GM18502 (cell line): ENCODE data around the gene DTNA.

Experiments
- ATAC-seq: cut with Tn5 transposase; IDR thresholded peaks from one replicate; pipeline ENCODE4 v1.9.1; 2021; ENCODE audit warnings: mild to moderate bottlenecking; ENCODE audit not compliant: unreplicated experiment, poor library complexity

The DTNA gene

DNA sequence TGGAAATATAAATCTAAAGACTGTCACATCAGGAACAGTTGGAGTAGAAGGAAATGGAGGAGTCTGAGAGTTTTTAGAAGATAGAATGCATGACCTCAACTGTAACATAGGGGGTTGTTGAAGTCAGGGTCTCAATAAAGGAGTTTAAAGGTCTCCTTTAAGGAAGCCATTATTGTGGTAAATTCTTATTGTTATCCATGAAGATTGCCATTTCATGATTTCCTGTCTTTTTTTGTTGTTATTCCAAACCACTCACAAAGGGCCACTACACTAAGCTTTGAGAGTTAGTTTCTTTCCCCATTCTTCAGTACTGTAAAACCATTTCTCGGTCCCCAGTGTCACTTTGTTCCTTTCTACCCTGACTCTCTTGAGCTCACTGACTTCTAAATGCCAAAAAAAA is 134.0 kb downstream of the DTNA start:
- no peak for ATAC-seq

DNA sequence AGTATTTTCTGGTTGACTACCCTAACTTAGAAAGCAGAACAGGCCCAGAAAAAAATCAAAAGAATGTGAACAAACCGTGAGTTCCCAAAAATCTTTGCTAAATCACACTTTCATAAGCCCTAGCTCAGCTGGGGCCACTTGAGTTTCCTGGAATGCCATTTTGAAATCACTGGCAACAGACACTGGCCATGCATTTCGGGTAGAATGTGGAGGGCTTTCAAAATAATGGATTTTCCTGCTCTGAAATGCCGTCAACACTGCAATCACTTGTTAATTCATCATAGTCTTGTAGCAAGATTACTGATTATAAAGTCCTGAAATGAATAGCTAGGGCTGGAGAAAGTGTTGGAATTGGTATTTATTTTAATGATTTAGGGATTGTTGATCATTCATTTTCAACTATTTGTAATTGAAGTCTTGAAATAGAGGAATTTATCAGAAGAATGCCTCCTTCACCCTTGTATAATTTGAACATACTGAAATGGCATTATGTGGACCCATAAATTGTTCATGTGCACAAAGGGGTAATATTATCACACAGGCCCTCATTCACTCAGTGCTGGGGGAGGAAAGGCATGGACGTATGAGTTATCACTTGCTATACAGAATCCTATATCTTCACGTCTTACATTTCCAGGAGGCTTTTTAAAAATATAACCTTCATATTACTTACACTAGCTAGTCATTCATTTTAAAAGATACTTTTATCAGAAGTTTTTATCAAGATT is 134.8 kb downstream of the DTNA start:
- no peak for ATAC-seq

DNA sequence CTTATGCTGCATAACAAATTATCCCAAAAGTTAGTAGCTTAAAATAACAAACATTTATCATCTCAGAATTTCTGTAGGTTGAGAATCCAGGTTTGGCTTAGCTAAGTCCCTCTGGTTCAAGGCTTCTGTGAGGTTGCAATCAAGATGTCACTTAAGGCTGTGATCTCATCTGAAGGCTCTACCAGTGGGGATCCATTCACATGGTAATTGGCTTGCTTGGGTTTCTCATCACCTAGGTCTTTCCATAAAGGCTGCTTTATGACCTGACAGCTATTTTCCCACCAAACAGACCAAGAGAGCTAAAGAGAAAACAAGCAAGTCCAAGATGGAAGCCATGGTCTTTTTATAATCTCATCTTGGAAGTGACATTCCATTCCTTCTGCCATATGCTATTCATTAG is 137.3 kb downstream of the DTNA start:
- no peak for ATAC-seq

DNA sequence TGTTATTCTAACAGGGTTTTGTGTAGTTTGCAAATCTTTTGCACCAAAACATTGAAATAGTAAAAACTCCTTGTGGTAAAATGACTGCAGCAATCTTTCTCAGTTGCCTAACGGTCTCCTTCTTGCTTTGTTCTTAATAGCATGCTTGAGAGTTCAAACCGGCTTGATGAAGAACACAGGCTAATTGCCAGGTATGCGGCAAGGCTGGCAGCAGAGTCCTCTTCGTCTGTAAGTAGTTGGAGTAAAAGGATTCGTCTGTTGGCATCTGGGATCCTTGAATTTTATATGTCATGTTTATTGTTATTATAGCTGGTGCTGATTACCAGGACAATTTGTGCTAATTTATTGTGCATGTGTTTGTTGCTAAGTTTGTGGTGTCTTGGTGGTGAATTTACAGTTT is 138.1 kb downstream of the DTNA start:
- no peak for ATAC-seq

DNA sequence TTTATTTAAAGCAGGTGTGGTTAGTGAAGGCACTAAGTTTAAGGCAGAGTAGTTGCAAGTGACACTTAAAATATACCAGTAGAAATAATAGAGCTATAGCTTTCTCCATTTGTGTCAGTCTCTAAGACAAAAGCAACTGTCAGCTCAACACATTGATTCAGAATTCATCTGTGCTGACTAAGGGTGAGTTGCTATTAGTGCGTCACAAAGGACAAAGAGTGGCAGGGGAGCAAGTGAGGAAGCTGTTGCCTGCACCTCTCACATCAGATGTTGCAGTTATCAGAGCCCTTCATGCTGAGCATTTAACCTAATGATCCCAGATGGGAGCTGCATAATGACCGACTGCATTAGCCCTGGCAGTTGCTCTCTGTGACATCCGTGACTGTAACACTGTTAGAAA is 138.6 kb downstream of the DTNA start:
- no peak for ATAC-seq

DNA sequence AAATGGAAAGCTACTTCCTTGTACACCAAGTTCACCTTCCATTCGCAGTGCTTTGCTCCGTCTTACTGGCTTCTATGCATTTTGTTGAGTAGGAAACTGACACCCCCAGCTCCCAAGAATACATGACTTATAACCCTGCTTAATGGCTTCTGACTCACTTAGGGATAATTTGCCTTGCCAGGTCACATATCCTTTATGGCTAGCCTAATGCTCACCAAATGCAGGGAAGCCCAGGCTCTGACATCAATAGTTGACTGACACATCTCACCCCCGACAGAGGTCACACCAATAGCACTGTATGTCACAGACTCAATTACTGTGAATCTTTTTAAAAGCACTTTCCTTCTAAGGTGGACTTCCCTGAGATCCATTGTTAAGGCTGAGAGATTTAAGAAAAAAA is 147.2 kb downstream of the DTNA start:
- ATAC-seq: no peak

DNA sequence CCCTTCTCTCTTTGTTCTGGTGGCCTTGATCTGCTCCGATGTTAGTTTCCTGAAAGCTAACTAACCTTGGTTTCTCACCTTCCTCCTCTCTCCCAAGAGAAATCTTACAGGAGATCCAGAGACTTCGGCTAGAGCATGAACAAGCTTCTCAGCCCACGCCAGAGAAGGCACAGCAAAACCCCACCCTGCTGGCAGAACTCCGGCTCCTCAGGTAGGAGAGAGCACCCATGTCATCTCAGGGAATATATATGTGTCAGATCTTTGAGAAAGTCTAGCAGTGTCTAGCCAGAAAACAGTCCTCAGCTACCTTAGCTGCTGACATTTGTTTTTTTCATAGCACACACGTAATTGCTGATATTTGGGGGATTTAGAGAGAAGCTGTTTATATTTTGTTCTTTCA is 148.1 kb downstream of the DTNA start:
- ATAC-seq: no peak

DNA sequence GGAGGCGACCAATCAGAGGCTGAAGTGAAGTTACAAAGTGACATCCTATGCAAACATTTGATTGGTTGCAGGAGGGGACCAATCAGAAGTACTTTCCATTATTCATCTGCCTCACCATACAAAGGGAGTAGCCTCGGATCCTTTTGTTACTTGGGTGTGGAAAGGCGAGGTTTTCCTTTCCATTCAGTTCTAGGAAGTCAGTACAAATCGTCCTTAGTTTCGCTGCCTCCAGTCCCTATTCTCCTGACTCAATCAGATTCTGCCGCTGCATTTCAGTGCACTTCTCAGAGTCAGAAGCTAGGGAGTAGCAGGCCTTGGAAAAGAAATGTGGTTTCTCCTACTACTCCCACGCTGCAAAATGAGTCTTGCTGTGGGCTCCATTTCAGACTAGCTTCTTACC is 149.4 kb downstream of the DTNA start:
- no peak for ATAC-seq

DNA sequence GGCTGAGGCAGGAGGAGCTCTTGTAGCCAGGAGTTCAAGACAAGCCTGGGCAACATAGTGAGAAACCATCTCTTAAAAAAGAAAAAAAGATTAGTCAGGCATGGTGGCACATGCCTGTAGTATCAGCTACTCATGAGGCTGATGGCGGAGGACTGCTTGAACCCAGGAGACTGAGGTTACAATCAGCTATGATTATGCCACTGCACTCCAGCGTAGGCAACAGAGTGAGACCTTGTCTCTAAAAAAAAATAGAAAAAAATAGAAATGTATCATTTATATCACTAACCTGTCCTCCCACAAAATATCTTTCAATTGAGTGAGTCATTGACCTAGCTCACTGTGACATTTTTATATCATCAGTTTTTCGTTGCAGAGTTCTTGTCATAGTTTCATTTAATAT is 152.5 kb downstream of the DTNA start:
- ATAC-seq: no peak

DNA sequence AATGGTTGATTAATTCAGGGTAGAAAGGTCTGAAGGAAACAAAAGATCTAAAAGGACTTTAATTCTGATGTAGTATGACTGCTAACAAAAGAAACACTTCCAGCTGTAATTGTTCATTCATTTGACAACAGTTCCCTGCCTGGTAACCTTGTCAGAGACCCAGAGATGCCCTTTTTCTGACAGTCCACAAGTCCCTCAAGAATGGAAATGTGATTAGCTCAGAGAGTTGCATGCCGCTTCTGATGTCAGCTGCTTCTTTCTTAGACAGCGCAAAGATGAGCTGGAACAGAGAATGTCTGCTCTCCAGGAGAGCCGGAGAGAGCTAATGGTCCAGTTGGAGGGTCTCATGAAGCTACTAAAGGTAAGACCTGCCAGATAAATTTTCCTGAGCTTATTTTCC is 153.6 kb downstream of the DTNA start:
- ATAC-seq: no peak

DNA sequence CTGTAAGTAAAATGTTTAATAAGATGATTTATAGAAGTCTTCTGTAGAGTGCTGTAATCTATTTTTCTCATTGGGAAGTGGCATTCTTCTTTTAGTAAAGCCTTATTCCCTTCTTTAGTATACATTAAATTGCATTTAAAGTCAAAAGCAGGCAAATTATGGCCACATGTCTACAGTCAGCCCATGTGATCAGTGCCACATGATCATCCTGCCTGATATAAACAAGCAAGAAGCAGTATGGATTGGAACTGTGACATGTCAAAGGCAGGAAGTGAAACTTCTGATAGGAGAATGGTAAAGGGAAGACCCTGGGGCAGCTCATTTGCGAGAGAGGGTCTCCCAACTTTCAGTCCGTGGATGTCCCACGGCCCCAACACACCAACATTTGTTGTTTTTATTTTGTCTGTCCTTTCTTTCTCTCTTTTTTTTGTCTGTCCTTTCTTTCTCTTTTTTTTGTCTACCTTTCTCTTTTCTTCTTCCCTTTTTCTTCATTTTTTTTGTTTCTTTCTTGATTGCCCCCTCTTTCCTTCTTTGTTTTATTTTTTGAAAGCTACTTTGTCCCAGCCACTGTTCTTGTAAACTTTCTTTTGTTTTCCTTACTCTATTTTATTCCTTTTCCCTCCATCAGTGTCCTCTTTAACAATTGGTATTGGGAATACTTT is 154.9 kb downstream of the DTNA start:
- ATAC-seq: no peak

DNA sequence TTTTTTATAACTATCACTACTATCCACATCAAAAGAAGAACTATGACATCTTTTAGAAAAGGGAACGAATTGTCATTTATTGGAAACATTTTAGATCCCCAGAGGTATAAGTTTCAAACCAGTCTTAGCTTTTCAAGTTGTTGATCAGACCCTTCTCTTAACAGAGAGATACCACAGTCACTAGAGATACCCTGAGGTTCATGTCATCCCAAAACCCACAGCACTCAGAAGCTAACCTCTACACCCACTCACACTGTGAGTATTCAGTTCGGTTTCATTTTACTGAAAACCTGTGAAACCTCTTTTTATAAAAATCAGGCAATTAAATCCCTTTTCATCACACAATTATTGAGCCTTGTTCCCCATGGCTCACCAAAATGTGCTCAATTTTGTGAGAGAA is 156.2 kb downstream of the DTNA start:
- ATAC-seq: no peak

DNA sequence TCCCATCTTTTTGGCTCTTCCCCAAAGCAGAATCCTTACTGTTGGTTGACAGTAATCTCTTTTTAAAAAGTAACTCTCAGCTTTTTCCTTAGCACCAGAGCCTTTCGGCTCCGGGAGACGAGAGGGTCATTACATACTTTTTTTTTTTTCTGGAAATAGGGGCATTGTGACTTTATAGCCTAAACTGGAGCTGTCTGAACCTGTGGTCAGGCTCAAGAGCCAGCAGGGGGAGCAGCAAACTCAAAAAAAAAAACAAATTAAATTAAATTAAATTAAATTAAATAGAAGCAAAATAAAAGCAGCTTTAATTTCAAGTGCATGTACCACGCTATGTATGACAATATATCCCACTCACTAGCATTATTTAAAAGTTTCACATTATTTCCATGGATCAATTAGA is 156.6 kb downstream of the DTNA start:
- ATAC-seq: no peak

DNA sequence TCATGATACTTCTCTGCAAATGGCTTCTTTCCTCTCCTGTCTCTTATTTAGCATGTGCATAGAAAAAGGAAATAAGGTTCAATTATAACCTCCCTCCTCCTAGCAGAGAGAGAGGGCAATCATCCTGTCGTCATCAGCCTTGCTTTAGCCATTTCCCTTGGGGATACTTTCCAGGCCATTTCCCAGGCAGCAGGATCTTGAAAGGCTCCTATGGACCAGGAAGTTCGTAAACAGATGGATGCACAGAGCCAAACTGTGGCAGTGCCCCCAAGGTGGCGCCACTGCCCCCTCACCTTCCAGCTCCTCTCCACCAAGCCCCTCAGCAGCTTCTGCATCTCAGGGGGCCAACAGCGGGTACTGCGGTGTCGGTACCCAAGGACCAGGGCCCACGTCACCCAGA is 157.4 kb downstream of the DTNA start:
- ATAC-seq: no peak

DNA sequence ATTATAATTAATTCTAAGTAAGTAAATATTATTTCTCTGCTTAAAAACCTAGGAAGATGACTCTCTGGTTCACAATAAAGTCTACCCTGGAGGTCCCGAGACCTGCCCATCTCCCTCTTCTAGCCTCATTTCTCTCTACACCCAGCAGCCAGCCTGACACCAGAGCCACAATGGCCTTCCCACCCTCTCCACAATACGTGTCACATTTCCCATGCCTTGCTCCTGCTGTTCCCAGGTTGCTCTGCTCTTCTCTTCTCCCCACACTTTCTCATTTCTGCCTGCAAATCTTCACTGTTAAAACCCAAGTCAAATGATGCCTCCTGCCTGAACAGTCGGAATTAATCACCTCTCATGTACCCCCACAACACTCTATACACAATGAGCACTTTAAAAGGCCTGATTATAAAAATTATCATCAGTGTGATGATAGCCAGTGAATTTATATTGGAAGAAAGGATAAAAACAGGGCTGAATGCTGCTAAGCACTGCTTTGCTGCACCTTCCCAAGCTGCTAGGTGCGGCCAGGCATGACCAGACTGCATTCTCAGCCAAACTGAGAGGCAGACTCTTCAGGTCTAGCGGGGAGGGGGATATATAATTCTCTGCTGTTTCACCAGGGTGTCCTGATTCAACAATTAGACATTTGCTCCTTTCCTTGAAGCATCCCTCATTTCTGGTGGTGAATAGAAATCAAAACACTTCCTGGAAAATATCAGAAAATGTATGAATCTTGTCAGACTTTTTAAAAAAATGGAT is 160.6 kb downstream of the DTNA start:
- ATAC-seq: no peak

DNA sequence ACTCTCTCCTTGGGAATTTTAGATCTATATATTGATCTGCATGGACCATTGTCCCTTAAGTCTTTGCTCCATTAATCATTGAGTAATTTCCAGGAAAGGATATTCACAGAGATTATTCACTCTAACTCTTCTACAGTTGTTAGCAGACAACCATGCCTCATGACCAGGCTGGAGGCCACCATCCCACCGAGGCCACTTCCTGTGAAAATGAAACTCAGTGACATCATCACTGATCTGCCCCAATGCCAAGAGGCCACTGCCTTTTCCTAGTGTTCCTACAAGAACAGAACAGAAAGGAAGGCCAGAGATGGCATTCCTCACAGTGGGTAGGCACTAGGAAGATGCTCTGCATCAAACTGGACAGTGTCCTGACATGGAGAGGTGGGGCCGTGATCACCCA is 161.3 kb downstream of the DTNA start:
- ATAC-seq: no peak

DNA sequence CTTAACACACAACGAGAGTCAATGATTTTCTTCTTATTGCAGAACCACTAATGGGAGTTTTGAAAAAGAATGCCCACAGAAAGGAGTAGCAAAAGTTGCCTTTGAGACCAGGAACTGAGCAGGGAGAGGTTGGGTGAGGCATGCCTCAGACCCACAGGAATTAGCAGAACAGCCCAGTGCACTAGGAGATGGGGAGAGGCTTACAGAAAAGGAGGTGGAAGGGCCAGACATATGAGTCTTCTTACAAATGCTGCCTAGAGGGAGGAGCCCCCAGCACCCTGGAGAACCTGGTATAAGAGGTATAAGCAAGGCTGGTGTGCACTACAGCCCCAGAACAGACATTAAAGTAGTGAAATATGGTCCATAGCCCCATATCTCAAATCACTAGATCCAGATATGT is 162.0 kb downstream of the DTNA start:
- ATAC-seq: no peak

DNA sequence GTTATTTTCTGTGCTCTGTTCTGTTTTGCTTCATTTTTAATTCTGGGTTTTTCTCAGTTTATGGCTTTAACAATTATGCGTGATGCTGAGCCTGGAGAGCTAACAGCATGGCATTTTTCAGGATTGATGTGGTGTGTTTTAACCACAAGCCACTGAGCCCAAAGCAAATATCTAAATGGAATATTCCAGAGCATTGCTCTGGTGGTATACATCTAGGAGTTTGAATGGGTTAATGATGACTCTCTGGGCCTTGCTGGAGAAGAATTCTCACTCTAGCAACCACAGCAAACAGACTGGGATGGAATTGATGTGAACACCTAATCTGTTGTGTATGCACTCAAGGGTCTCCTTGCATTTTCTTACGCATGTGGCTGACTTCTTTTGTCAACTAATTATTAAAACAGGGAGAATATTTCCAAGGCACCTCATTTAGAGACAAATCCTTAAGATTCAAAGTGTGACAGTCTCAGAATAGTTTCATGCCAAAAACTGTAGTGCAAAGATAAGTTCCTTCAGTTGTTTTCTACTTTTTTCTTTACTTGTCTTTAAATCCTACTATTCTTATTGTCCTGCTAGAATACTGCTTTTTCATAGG is 164.0 kb downstream of the DTNA start:
- no peak for ATAC-seq

DNA sequence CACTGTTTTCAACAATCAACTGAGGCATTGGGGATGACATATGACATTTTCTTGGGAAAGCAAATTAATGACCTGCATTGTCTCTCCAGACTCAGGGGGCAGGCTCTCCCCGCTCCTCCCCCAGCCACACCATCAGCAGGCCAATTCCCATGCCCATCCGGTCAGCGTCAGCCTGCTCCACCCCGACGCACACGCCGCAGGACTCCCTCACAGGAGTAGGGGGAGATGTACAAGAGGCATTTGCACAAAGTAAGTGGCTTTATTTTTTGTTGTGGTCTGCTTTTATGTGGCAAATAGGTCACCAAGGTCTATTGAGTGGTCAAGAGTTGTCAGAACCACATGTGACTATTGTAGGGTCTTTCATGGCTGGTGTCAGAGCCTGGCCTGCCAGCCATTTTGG is 165.1 kb downstream of the DTNA start:
- ATAC-seq: no peak

DNA sequence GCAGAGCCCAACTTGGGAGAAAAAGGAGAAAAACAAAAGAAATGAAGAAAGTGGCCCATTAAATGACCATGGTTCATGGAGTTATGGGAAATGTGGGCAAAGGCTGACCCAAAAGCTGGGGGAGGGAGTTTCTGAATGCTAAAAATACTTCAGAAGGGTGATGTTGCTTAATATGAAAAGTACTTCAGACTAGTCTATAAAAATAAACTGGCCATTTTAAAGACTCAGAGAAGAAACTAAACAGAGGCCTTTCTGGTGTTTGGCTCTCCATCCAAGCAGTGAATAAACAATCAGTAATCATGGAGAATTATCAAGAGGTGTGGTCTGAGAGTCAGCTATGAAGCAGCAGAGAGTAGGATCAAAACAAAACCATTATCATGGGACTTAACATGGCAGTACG is 170.3 kb downstream of the DTNA start:
- no peak for ATAC-seq
